Kidney epithelial cell (primary cell): ENCODE data around the gene CEMP1. TPM values are rescaled to one million over a fixed set of nuclear protein-coding genes. Genes with fewer than 3 reads are reported as not detected.
A peak's percentile ranks its signal among the peaks of the same experiment; 100 is the strongest.

Experiments
- DNase-seq: peaks from one replicate; pipeline ENCODE4 v3.0.0-alpha.2; 2010; ENCODE audit warnings: low read depth
- H3K27me3 ChIP-seq: 2 replicates; pipeline ENCODE4 v1.6.0; 2011; ENCODE audit warnings: low read length; ENCODE audit not compliant: control insufficient read depth, insufficient read depth
- H3K36me3 ChIP-seq: 2 replicates; pipeline ENCODE4 v1.5.1; 2011; ENCODE audit warnings: low read length; ENCODE audit not compliant: control insufficient read depth, insufficient read depth
- H3K4me3 ChIP-seq: 2 replicates; pipeline ENCODE4 v1.5.1; 2011; ENCODE audit warnings: low read depth, mild to moderate bottlenecking, control low read depth, low read length
- total RNA-seq: library from RNA; depleted of rRNA; stranded (reverse); fragments of >200 nt; gene quantifications from 2 replicates; pipeline ENCODE4 v1.2.3, GENCODE V29; 2015
- TF ChIP-seq, protein P1 (sequence below): IDR thresholded peaks from 2 replicates; pipeline ENCODE4 v1.5.1; 2011; ENCODE audit warnings: mild to moderate bottlenecking, moderate library complexity, low read length, control low read depth, inconsistent platforms; ENCODE audit not compliant: insufficient read depth, poor library complexity, severe bottlenecking

The CEMP1 gene
- total RNA-seq, 1 donor from 2014 or later, result not detected

DNA sequence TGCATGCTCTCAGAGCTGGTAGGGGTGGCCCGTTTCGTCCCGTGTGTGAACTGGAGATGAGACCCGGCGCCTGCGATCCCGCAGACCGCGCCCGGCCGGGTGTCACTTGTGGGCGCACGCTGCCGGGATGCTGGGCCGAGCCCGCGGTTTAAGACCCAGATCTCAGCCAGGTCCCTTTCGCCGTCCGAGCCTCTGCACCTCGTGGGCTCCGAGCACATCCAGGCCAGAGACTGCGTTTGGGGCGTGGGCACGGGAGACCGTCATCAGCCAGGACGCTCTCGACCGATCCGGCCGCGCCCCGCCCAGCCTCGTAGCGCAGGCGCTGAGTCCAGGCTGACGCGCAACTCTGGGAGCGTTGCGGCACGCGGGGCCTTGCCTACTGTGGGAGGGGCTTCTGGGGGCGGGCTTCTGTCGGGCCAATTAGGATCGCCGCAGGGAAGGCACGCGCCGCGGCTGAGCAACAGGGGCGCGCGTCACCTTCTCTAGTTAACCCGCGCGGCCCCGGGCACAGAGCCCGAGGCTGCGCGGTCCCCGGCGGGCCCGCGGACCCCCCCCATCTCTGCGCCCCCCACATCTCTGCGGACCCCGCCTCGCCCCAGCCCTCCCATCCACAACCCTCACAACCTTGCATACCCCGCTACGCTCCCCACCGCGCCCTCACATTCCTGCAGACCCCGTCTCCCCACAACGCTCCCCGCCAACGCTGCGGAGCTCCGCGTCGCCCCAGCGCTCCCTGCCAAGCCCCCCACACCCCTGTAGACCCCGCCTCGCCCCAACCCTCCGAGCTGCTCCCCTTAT is 687 bp upstream of the CEMP1 start:
- H3K27me3 ChIP-seq, result no peaks in the 10 kb centered on the region
- H3K4me3 ChIP-seq, result peak overlapping the region; percentile 55
- DNase-seq, result peak; percentile 81
- peaks cover 3% of the 10 kb centered on the region for H3K36me3 ChIP-seq
- TF ChIP-seq, protein P1, sequence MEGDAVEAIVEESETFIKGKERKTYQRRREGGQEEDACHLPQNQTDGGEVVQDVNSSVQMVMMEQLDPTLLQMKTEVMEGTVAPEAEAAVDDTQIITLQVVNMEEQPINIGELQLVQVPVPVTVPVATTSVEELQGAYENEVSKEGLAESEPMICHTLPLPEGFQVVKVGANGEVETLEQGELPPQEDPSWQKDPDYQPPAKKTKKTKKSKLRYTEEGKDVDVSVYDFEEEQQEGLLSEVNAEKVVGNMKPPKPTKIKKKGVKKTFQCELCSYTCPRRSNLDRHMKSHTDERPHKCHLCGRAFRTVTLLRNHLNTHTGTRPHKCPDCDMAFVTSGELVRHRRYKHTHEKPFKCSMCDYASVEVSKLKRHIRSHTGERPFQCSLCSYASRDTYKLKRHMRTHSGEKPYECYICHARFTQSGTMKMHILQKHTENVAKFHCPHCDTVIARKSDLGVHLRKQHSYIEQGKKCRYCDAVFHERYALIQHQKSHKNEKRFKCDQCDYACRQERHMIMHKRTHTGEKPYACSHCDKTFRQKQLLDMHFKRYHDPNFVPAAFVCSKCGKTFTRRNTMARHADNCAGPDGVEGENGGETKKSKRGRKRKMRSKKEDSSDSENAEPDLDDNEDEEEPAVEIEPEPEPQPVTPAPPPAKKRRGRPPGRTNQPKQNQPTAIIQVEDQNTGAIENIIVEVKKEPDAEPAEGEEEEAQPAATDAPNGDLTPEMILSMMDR, result no peak

DNA sequence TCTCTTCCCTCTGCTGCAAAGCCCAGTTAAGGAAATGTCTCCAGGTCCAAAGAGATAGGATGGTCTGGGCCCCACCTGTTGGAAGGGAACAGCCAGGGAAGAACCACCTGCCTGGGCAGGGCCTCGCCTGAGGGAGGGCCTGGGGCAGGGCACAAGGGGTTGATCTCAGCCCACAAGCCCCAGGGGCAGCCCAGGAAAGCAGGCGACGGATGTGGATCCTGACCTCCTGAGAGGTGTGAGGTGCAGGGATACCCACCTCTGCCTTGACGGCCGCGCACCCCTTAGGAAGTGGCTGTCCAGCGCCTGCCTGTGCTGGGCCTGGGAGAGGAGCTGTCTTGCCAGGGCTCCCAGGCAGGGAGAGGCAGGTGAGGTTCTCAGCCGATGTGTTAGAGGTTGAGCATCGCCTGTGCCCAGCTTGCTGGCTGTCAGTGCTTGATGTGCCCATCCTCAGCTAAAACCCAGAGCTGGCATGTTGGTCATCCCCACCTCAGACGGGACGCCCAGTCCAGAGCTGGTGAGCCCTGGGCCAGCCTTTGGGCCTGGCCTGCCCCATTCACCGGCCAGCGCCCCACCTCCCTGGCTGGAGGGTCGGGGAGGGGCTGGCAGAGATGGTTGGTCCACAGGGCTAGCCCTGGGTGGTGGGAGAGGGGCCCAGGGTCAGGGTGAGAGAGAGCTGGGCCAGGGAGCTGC is 434 bp downstream of the CEMP1 start:
- TF ChIP-seq, protein P1, result no peak
- no peak for DNase-seq
- Histone ChIP-seq H3K36me3 (peaks cover 5% of the 10 kb centered on the region), H3K4me3 (no peak overlapping the region), H3K27me3 (no peaks in the 10 kb centered on the region)

DNA sequence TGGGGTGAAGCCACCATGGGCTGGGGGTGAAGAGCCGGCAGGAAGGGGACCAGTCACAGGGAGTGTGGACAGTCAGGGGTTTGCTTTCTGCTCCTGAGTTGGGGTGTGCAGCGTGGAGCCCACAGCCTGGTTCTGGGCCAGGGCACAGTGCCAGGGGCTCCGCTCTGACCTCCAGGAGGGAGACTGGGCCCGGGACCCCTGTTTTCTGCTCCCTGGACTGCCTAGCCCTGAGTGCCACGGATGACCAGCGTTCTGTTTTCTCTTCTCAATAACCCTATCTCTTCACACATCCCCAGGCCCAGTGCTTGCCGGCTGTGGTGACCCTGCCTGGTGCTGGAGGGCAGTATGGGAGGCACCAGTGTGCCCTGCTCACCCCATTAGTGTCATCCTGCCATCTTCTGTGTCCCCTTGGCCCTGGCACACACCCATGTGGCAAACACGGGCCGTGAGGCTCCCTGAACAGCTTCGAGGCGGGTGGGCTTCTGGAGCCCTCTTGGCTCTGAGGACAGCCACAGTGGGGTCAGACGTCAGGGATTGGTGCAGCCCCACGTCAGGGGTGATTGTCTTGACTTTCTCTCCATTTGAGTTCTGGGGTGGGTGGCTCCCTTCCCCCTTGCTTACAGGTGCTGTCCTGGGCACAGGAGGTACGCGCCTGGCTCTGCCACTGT is 1.1 kb downstream of the CEMP1 start:
- Histone ChIP-seq H3K36me3 (peaks cover 5% of the 10 kb centered on the region), H3K27me3 (no peaks in the 10 kb centered on the region), H3K4me3 (no peak overlapping the region)
- TF ChIP-seq, protein P1, result no peak
- DNase-seq, result no peak

DNA sequence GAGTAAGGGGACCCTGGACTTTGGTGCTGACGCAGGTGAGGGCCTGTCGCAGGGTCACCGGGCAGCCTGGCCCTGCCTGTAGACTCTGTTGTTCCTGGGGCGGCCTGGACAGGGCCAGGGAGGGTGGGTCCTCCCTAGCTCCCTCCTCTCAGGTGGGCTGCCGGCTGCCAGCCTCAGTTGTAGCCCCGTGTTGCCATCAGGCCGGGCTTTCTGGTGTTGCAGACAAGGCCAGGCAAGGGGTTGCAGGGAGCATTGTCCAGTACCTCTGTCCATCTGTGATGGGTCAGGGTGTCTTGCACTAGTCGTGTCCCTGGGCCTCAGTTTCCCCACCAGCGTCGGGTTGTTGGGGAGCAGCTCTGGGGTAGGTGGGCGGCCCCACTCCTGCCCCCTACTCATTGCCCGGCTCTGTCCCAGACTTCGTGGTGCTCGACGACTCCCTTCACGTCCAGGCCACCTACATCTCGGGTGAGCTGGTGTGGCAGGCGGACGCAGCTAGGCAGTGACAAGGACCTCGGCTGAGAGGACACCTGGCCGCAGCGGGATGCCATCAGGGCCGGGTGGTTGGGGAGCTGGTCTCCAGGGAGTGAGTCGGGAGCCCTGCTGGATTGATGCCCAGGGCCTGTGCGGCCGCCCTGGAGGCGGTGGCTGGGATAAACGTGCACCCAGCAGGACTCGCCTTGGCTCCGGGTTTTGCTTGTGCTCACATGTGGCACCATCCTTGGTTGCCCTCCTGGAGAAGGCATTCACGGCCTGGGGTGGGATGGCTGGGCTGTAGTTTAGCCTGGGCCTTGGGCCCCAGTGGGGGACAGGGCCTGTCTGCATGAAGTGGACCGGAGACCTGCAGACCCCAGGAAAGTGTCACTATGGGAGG is 1.9 kb downstream of the CEMP1 start:
- Histone ChIP-seq H3K4me3 (no peak overlapping the region), H3K27me3 (no peaks in the 10 kb centered on the region), H3K36me3 (peaks cover 6% of the 10 kb centered on the region)
- TF ChIP-seq, protein P1, result no peak
- no peak for DNase-seq

DNA sequence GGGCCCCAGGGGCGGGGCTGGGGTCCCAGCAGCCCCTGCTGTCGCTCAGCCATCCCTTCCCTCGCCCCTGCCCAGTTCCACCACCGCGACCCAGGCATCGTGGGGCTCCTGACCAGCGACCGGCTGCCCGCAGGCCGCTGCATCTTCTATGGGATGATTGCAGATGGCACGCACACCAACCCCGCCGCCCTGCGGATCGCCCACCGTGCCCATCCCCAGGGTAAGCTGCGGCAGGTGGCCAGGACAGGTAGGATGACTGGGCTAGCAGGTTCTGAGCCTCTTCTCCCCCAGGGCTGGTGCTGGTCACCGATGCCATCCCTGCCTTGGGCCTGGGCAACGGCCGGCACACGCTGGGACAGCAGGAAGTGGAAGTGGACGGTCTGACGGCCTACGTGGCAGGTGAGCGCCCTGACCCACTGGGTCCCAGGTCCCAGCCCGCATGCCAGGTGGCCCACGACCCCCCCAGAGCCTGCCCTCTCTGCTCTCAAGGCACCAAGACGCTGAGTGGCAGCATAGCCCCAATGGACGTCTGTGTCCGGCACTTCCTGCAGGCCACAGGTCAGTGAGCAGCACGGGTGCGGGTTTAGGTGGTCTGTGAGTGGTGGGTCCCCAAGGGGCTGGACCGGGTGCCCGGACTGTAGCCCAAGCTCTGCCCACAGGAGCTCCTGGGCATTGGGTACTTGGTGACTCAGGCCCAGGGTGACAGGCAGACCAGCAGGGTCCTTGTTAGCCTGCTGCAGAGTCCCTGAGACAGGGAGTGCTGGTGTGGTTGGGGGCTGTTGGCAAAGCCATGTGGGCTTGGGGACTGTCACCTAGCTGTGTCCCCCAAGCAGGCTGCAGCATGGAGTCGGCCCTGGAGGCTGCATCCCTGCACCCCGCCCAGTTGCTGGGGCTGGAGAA is 2.8 kb downstream of the CEMP1 start:
- Histone ChIP-seq H3K4me3 (no peak overlapping the region), H3K27me3 (no peaks in the 10 kb centered on the region), H3K36me3 (peaks cover 6% of the 10 kb centered on the region)
- TF ChIP-seq, protein P1, result no peak
- DNase-seq, result no peak
